ENCODE data around the gene HSD17B7.

GRCh38 chr1:162756523-162756922, 34.0 kb upstream of the HSD17B7 start:
- TF ChIP-seq CTCF (IDR thresholded peaks at IDR 0.05; ENCODE audit: insufficient read depth, low read depth, low read length) (no peak), EZH2 (IDR thresholded peaks at IDR 0.05; ENCODE audit: insufficient read depth, low read length) (no peak)

Data from astrocyte (in vitro differentiated cells and primary cell).